ENCODE measurements around the gene CAPN2.

DNA sequence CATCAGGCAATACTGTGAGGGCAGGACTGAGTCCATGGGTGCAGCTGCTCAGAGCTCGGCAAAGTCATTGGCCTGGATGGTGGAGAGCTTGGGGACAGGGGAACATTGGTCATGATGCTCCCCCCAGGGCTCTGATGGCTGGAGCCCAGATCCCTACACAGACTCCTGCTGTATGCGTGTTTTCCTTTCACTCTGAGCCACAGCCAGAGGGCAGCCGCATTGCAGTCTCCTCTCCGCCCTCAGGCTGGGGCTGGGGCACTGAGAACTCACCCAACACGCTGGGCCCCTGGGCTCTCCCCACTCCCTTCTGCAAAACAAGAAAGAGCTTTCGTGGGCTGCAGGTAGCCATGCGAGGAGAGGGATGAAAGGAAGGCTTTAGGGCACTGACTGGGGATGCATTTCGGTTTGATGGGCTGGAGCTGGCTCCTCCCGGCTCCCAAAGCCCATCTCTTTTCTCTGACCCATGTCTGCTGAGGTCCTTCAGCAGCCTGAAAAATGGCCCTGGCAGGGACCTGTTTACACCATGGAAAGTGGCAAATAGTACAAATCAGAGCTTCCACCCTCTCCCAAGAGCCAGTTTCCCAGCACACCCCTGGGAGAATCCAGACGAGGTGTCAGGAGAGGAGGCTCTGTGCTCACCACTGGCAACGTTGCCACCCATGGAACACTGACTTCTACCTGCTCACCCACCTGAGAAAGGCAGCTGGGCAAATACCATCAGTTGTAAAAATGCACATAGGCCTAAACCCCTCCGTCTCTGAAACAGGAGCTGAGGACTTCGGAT, 43.8 kb downstream of the CAPN2 start:
- no peak for TF ChIP-seq POLR2AphosphoS5 (IDR thresholded peaks at IDR 0.05; ENCODE audit: low read depth, low read length)
- TF ChIP-seq TAF1 (IDR thresholded peaks at IDR 0.05; ENCODE audit: borderline replicate concordance, insufficient read depth, low read length): no peak
- TF ChIP-seq SIN3A (IDR thresholded peaks at IDR 0.05; ENCODE audit: borderline replicate concordance, insufficient read depth, low read length): no peak
- TF ChIP-seq, protein P1, sequence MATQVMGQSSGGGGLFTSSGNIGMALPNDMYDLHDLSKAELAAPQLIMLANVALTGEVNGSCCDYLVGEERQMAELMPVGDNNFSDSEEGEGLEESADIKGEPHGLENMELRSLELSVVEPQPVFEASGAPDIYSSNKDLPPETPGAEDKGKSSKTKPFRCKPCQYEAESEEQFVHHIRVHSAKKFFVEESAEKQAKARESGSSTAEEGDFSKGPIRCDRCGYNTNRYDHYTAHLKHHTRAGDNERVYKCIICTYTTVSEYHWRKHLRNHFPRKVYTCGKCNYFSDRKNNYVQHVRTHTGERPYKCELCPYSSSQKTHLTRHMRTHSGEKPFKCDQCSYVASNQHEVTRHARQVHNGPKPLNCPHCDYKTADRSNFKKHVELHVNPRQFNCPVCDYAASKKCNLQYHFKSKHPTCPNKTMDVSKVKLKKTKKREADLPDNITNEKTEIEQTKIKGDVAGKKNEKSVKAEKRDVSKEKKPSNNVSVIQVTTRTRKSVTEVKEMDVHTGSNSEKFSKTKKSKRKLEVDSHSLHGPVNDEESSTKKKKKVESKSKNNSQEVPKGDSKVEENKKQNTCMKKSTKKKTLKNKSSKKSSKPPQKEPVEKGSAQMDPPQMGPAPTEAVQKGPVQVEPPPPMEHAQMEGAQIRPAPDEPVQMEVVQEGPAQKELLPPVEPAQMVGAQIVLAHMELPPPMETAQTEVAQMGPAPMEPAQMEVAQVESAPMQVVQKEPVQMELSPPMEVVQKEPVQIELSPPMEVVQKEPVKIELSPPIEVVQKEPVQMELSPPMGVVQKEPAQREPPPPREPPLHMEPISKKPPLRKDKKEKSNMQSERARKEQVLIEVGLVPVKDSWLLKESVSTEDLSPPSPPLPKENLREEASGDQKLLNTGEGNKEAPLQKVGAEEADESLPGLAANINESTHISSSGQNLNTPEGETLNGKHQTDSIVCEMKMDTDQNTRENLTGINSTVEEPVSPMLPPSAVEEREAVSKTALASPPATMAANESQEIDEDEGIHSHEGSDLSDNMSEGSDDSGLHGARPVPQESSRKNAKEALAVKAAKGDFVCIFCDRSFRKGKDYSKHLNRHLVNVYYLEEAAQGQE (IDR thresholded peaks at IDR 0.05; ENCODE audit: insufficient read depth in 1 of 2, low read depth in 2 of 2, low read length in 2 of 2): no peak
- no peak for TF ChIP-seq FOXP2 (optimal IDR thresholded peaks at IDR 0.05; ENCODE audit: borderline replicate concordance, extremely low read depth, extremely low read length, insufficient read depth)

All from PFSK-1 (cell line).